GM12874 (cell line): ENCODE data around the gene SHQ1.

ENCODE experiments used
- TF ChIP-seq, protein P1 (sequence below): IDR thresholded peaks from 2 replicates; pipeline ENCODE4 v1.5.1; 2011; ENCODE audit warnings: low read depth, mild to moderate bottlenecking, control low read depth, low read length, moderate library complexity; ENCODE audit not compliant: insufficient read depth

SHQ1 gene

DNA sequence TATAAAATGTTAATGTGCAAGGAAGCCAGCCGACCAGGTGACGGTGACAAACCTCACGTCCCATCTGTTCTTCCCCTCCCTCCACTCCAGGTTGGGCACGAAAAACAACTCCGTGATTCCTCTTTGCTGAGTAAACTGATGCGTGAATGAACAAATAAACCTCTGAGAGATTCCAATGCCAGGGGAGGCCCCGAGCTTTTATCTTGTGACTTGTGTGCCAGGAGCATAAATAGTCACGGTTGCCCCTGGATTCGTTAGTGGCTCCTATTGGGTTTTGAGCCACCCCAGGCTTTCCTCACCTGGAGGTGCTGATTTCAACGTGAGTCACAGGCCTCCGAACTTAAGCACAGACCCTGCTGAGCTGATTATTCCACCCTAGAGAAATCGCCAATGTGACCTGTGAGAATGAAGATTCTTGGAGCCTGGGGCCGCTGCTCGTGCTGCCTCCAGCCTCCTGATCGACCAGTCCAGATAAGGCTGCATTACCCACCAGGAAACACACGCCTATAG, 119.2 kb downstream of the SHQ1 start:
- TF ChIP-seq, protein P1, sequence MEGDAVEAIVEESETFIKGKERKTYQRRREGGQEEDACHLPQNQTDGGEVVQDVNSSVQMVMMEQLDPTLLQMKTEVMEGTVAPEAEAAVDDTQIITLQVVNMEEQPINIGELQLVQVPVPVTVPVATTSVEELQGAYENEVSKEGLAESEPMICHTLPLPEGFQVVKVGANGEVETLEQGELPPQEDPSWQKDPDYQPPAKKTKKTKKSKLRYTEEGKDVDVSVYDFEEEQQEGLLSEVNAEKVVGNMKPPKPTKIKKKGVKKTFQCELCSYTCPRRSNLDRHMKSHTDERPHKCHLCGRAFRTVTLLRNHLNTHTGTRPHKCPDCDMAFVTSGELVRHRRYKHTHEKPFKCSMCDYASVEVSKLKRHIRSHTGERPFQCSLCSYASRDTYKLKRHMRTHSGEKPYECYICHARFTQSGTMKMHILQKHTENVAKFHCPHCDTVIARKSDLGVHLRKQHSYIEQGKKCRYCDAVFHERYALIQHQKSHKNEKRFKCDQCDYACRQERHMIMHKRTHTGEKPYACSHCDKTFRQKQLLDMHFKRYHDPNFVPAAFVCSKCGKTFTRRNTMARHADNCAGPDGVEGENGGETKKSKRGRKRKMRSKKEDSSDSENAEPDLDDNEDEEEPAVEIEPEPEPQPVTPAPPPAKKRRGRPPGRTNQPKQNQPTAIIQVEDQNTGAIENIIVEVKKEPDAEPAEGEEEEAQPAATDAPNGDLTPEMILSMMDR = no peak

DNA sequence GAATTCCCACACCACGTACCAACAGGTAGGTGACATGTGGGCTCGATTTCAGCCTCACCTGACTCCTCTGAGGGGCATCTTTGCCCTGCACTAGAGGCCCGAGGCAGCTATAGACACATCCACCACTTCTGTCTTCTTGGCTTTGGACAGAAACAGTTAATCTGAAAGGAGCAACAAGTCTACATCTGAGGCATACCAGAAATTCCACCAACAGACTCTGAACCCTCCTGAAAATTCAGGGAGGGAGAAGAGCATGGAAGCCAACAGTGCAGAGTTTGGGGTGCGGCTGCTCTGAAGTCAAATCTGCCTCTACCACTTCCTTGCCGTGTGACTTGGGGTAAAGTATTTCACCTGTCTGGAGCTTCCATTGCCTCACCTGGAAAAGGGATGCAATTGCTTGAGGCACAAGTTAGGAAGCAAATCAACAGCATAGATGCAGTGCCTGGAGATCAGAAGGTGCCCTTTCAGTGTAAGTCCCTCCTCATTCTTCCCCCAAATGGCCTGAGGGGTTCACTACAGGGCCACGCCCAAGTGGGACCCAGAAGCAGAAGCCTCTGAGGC, 119.8 kb downstream of the SHQ1 start:
- TF ChIP-seq, protein P1 = no peak

DNA sequence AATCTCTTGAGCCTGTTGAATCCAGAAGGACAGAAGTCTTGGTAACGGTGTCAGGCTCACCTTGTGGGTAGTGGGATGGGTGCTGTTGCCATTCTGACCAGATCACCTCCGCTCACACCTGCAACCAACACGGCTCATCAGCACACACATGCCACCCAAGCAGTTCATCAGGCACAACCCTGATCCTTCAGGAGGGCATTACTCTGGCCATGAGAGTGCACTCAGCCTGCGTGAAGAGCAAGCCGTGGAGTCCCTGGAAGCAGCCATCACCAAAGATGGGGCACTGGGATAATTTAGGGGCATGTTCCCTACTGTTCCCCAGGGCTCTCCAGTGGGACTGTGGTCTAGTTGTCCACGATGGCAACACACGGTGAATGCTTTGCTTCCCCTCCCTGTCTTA, 120.5 kb downstream of the SHQ1 start:
- TF ChIP-seq, protein P1 = no peak

DNA sequence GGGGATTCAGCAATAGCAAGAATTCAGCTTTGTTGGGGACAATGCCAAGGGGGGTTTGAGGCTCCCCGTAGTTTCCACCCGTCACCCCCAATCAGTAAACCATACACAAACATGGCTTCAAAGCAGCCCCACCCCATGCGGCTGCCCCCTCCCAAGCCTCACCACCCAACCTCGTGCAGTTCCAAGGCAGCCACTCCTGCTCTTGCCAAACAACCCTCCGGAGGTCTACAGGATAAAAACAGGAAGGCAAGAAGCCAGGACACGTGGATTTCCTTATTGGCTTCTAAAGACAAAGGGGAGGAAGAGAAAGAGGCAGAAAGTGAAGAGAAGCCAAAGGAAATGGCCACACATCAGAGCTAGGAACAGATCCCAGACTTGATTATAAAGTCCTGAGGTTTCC, 121.1 kb downstream of the SHQ1 start:
- TF ChIP-seq, protein P1 = no peak

DNA sequence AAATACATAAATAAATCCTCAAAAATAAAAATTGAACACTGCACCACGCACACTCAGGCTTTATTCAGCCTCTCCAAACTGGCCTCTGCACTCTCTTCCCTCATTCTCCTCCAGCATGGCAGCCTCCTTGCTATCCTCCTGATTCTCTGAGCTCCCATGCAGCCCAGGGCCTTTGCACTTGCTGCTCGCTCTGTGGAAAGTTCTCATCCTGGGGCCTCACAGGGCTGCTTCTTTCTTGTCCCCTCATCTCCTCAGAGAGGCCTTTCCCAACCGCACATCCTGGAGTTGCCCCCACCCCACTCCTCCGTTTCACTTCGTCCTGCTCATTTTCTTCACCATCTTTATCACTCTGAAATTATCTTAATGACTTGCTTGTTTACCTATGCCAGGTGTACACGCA, 123.0 kb downstream of the SHQ1 start:
- TF ChIP-seq, protein P1 = no peak

DNA sequence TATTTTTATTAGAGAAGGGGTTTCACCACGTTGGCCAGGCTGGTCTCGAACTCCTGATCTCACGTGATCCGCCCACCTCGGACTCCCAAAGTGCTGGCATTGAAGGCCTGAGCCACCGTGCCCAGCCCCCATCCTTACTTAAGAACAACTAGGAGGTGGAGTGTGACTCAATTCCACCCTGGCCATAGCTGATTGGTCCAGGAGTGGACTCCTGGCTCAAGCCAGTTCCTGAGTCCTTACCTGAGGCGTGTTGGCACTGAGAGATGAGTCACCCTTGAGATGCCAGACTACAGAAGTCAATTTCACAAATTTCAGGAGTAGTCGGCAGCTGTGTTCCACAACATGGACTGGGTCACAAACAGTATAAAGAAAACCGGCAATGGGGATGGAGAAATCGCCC, 124.2 kb downstream of the SHQ1 start:
- TF ChIP-seq, protein P1 = no peak

DNA sequence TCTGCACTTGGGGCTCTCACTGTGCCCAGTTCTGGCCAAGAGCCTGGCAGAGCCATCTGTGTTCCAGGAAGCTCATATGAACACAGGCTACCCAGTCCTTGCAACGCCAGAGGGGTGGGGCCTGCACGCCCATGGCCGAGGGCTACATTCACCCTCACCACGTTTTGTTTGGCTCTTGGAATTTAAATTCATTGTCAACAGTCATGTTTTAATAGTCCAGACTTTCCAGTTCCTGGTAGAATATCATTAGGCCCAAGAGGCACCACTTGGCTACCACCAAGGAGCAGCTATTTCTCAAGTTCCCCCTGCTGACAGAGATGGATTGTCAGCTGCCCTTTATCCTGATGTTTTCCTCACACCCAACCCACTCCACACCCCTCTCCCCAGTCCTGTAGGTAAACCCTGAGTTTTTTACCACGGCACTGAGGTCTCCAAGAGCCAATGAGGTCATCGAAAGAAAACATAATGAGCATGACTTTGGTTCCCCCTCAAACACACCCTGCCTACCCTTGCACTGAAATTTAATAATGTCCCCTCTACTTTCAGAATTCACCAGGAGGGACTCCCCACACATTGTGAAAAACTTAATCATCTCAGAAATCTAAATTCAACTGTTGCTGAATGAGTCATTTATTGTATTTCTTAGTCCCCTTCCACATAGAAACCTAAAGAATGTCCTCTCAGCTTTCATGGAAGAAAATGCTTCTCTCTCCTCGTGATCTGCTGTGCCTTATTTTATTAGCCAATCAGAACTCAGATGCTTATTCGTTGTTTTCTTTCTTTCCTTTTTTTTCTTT, 125.1 kb downstream of the SHQ1 start:
- TF ChIP-seq, protein P1 = no peak
